C4-2B (cell line): ENCODE measurements around the gene UTS2R.

Source experiments
- CTCF ChIP-seq: fragments of 450-650 bp; conservative IDR thresholded peaks from 2 replicates; pipeline ENCODE4 v1.5.1; 2017; ENCODE audit warnings: mild to moderate bottlenecking
- ZFX ChIP-seq: fragments of 450-650 bp; IDR thresholded peaks from 2 replicates; pipeline ENCODE4 v1.6.1; 2017

DNA sequence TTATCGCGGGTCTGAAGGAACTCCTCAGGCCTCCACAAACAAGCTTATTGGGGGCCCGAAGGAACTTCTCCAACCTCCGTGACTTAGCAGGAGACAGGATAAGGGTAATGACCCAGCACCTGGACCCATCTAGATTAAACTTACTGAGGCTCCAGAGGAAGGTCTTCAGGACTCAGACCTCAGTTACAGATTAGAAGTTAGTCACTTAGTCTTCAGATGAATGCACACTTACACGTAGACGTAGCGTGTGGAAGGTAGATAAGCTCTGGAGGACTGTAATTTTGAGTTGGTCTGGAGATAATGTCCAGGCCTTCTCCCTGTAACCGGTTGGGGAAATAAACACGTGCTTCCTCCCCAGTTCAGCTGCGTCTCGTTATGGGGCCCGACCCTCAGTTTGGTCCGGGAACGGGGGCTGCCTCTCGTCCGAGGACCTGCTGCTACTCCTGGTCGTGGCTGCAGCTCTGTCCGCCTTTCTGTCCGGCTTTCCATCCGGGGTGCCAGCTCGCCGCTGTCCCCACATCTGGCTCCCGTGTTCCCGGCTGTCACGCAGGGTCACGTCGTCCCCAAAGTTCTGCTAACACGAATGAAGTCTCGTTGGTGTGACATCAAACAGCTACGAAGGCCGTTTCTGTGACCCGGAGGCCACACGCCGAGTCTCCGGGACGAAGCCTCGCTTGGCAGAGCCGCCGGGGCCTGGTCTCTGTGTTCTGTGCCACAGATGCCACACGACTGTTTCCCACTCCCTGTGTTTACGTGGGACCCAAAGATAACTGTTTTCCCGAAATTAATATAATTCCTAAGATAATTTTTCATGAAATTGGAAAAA is 26.2 kb upstream of the UTS2R start:
- TF ChIP-seq CTCF (no peak), ZFX (no peak)
